Endodermal cell (in vitro differentiated cells): ENCODE data around the gene KCND1. TPM values are rescaled to one million over a fixed set of nuclear protein-coding genes. Genes with fewer than 3 reads are reported as not detected.

ENCODE experiments used
- DNase-seq: peaks from one replicate; pipeline ENCODE4 v3.0.0-alpha.2; 2017
- H3K27ac ChIP-seq: 2 replicates; pipeline ENCODE4 v1.5.1; 2013; ENCODE audit warnings: mild to moderate bottlenecking, low read depth, low read length, moderate library complexity
- H3K27me3 ChIP-seq: 2 replicates; pipeline ENCODE4 v1.6.1; 2013; ENCODE audit warnings: mild to moderate bottlenecking, low read length, moderate library complexity; ENCODE audit not compliant: insufficient read depth, control insufficient read depth, poor library complexity, severe bottlenecking
- H3K36me3 ChIP-seq: 2 replicates; pipeline ENCODE4 v1.7.0; 2013; ENCODE audit warnings: mild to moderate bottlenecking, low read length, moderate library complexity; ENCODE audit not compliant: control insufficient read depth, insufficient read depth
- H3K4me1 ChIP-seq: one replicate; pipeline ENCODE4 v1.7.0; 2013; ENCODE audit warnings: low read length; ENCODE audit not compliant: control insufficient read depth, insufficient read depth
- H3K4me3 ChIP-seq: 2 replicates; pipeline ENCODE4 v1.5.1; 2013; ENCODE audit warnings: mild to moderate bottlenecking, low read length, moderate library complexity
- H3K9ac ChIP-seq: 2 replicates; pipeline ENCODE4 v1.6.1; 2013; ENCODE audit warnings: mild to moderate bottlenecking, low read length, moderate library complexity; ENCODE audit not compliant: poor library complexity, severe bottlenecking; ENCODE audit errors: extremely low read depth
- H3K9me3 ChIP-seq: 2 replicates; pipeline ENCODE4 v1.6.1; 2013; ENCODE audit warnings: mild to moderate bottlenecking, low read length, moderate library complexity; ENCODE audit not compliant: control insufficient read depth
- H3K27ac Mint-ChIP-seq: 2 replicates; pipeline ENCODE4 v1.8.0; 2020; ENCODE audit warnings: mixed read lengths
- H3K27me3 Mint-ChIP-seq: 2 replicates; pipeline ENCODE4 v1.8.0; 2021; ENCODE audit warnings: mild to moderate bottlenecking, mixed read lengths; ENCODE audit not compliant: insufficient read depth
- H3K36me3 Mint-ChIP-seq: 2 replicates; pipeline ENCODE4 v1.8.0; 2020; ENCODE audit warnings: low read depth, mixed read lengths
- H3K4me1 Mint-ChIP-seq: 2 replicates; pipeline ENCODE4 v1.8.0; 2020; ENCODE audit warnings: mixed read lengths
- H3K4me3 Mint-ChIP-seq: 2 replicates; pipeline ENCODE4 v1.8.0; 2020; ENCODE audit warnings: mild to moderate bottlenecking, moderate library complexity, mixed read lengths
- H3K9me3 Mint-ChIP-seq: 2 replicates; pipeline ENCODE4 v1.8.0; 2020; ENCODE audit warnings: mild to moderate bottlenecking, mixed read lengths
- WGBS, 2 experiments: methylation state at CpG; one replicate each; pipeline versions ENCODE4 v1.1.5 to v1.1.7; 2013; ENCODE audit warnings: missing lambda C conversion rate in 2 of 2, mixed read lengths in 1 of 2; ENCODE audit not compliant: insufficient coverage in 1 of 2, insufficient read length in 1 of 2; 5-methylcytosine and 5-hydroxymethylcytosine counted together
- total RNA-seq, 2 donors: library from RNA; stranded (reverse); fragmentation: NEBNext Ultra II Directional in 1 of 2; extraction: Animal tissue kit (Norgen Biotek cat#: 25700) in 1 of 2; gene quantifications; 2 replicates in 1 of 2; 3 replicates in 1 of 2; pipeline ENCODE4 v1.2.1, GENCODE V29; 2021
- TF ChIP-seq, protein P1 (sequence below): fragments of 200-600 bp; sonication (generic); conservative IDR thresholded peaks from 2 replicates; pipeline ENCODE4 v1.5.0; 2021; ENCODE audit warnings: antibody characterized with exemption, mild to moderate bottlenecking

KCND1 gene
- total RNA-seq, 2 donors from 2014 or later, result 3.6 to 7.0 TPM

DNA sequence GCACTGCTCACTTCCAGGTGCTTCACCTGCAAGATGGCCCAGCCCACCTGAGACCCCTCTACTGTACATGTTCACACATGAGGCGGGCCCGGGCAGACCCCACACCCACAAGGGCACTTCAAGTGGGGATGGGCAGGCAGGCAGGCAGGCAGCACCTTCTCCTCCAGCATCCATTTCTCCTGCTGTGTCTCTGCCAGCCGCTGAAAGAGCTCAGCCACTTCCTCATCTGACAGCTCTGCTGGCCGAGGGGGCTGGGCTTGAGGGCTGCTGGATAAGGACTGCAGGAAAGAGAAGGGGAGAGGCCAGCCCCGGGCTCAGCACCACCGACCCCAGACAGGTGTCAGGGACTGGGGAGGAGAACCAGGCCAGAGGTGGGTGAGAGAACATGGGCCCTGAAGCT, 4.4 kb upstream of the KCND1 start:
- no peak for DNase-seq
- 87% methylated on average over 6 of the region's 6 CpGs; no CpG with 5 or more reads in 1 of the 2 experiments for WGBS, 2 experiments
- H3K36me3 ChIP-seq, result peaks cover 7% of the 10 kb centered on the region
- Mint-ChIP-seq H3K36me3 (peaks cover 37% of the 10 kb centered on the region), H3K4me3 (no peak overlapping the region), H3K4me1 (no peaks in the 10 kb centered on the region), H3K27me3 (no peaks in the 10 kb centered on the region), H3K27ac (no peak overlapping the region), H3K9me3 (peaks cover 49% of the 10 kb centered on the region)
- H3K9ac ChIP-seq, result no peak overlapping the region
- no peak overlapping the region for H3K4me3 ChIP-seq
- H3K27me3 ChIP-seq, result no peaks in the 10 kb centered on the region
- TF ChIP-seq, protein P1, sequence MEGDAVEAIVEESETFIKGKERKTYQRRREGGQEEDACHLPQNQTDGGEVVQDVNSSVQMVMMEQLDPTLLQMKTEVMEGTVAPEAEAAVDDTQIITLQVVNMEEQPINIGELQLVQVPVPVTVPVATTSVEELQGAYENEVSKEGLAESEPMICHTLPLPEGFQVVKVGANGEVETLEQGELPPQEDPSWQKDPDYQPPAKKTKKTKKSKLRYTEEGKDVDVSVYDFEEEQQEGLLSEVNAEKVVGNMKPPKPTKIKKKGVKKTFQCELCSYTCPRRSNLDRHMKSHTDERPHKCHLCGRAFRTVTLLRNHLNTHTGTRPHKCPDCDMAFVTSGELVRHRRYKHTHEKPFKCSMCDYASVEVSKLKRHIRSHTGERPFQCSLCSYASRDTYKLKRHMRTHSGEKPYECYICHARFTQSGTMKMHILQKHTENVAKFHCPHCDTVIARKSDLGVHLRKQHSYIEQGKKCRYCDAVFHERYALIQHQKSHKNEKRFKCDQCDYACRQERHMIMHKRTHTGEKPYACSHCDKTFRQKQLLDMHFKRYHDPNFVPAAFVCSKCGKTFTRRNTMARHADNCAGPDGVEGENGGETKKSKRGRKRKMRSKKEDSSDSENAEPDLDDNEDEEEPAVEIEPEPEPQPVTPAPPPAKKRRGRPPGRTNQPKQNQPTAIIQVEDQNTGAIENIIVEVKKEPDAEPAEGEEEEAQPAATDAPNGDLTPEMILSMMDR, result no peak
- no peak overlapping the region for H3K27ac ChIP-seq
- H3K9me3 ChIP-seq, result no peaks in the 10 kb centered on the region
- no peaks in the 10 kb centered on the region for H3K4me1 ChIP-seq

DNA sequence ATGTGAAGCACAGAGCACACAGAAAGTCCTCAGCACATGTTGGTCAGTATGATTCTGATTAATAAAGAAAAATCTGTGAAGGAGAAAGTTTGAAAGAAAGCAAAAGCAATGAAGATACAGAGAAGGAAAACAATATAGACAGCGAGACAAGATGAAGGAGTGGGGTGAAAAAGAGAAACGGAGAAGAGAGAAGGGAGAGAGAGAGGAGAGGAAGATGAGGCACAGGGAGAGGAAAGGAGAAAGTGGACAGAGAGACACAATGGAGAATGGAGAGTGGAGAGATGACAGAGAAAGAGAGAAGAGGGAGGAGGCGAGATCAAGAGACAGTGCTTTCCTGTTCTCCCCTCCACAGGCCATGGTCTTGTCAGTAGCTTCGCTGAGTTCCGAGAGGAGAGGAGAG, 3.9 kb upstream of the KCND1 start:
- Mint-ChIP-seq H3K4me1 (no peaks in the 10 kb centered on the region), H3K27me3 (no peaks in the 10 kb centered on the region), H3K27ac (no peak overlapping the region), H3K4me3 (no peak overlapping the region), H3K9me3 (peaks cover 48% of the 10 kb centered on the region), H3K36me3 (peaks cover 34% of the 10 kb centered on the region)
- no peaks in the 10 kb centered on the region for H3K9me3 ChIP-seq
- H3K4me3 ChIP-seq, result no peak overlapping the region
- H3K4me1 ChIP-seq, result no peaks in the 10 kb centered on the region
- 90 to 98% methylated on average over 2 to 4 of the region's 5 CpGs for WGBS, 2 experiments
- peaks cover 7% of the 10 kb centered on the region for H3K36me3 ChIP-seq
- no peak overlapping the region for H3K9ac ChIP-seq
- TF ChIP-seq, protein P1, result no peak
- DNase-seq, result no peak
- H3K27me3 ChIP-seq, result no peaks in the 10 kb centered on the region
- H3K27ac ChIP-seq, result no peak overlapping the region

DNA sequence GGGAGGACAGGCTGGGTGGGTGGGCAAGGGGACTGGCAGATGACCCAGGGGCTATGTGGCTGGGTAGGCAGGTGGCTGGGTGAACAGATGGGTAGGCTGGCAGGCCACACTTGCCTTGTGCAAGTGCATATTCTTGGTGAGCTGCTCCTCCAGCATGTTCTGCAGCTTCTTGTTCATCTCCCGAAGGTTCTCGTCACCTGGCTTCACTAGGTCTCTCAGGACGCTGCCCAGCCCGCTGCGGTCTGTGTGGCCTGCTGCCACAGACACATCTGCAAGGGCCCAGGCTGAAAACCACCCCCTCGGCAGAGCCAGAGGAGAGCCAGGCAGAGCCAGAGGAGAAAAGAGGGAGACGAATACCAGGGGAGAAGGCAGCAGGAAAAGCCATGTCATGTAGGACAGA, 3.4 kb upstream of the KCND1 start:
- H3K4me1 Mint-ChIP-seq, result no peaks in the 10 kb centered on the region
- 93% methylated on average over 7 of the region's 7 CpGs; no CpG with 5 or more reads in 1 of the 2 experiments for WGBS, 2 experiments

More for the DNA sequence above, 3.4 kb upstream of the KCND1 start:
- DNase-seq, result no peak
- H3K4me1 ChIP-seq, result no peaks in the 10 kb centered on the region
- no peak overlapping the region for H3K27ac Mint-ChIP-seq
- no peak overlapping the region for H3K4me3 Mint-ChIP-seq
- H3K9me3 ChIP-seq, result no peaks in the 10 kb centered on the region
- TF ChIP-seq, protein P1, result no peak
- no peaks in the 10 kb centered on the region for H3K27me3 Mint-ChIP-seq
- H3K27ac ChIP-seq, result no peak overlapping the region
- peaks cover 7% of the 10 kb centered on the region for H3K36me3 ChIP-seq
- H3K4me3 ChIP-seq, result no peak overlapping the region
- H3K9ac ChIP-seq, result no peak overlapping the region
- H3K9me3 Mint-ChIP-seq, result peaks cover 47% of the 10 kb centered on the region
- H3K27me3 ChIP-seq, result no peaks in the 10 kb centered on the region
- H3K36me3 Mint-ChIP-seq, result peaks cover 30% of the 10 kb centered on the region
